CD4-positive, alpha-beta T cell treated with Interleukin-12 subunit alpha and Interleukin-12 subunit beta, for 1 hour (primary cell): ENCODE measurements around the gene DCTN3.

Experiments
- DNase-seq: peaks from one replicate; pipeline ENCODE4 v3.0.0-alpha.2; 2020

The DCTN3 gene

GRCh38 chr9:34620061-34620994, at the start of gene DCTN3:
Gene DCTN3, minus strand, starts transcription at chr9:34620495. Its CDS starts 31 bp downstream, at chr9:34620464.
- DNase-seq, result peak; percentile 95

- DNase-seq, result peak; percentile 94
These were observed 45.3 kb upstream of the DCTN3 start for GRCh38 chr9:34665381-34666250.

GRCh38 chr9:34665067-34665380, 44.7 kb upstream of the DCTN3 start:
- no peak for DNase-seq

GRCh38 chr9:34664281-34665066, 44.2 kb upstream of the DCTN3 start:
- DNase-seq, result peak; percentile 83

GRCh38 chr9:34663303-34663605, 43.0 kb upstream of the DCTN3 start:
- DNase-seq, result peak; percentile 81

- peak; percentile 31 for DNase-seq
These were observed 42.4 kb upstream of the DCTN3 start, which contains the start of gene CCL27 for GRCh38 chr9:34662526-34663302. Gene CCL27, minus strand, starts transcription at chr9:34662657. Its CDS starts 24 bp downstream, at chr9:34662633.

- no peak for DNase-seq
These were observed 39.4 kb upstream of the DCTN3 start for GRCh38 chr9:34659592-34660253.

GRCh38 chr9:34658461-34658860, 38.2 kb upstream of the DCTN3 start:
- no peak for DNase-seq

GRCh38 chr9:34656992-34657391, 36.7 kb upstream of the DCTN3 start:
- no peak for DNase-seq

- DNase-seq, result no peak
These were observed 35.1 kb upstream of the DCTN3 start for GRCh38 chr9:34655394-34655793.

- DNase-seq, result no peak
These were observed 34.2 kb upstream of the DCTN3 start for GRCh38 chr9:34654323-34655051.

GRCh38 chr9:34653151-34654072, 33.1 kb upstream of the DCTN3 start:
- DNase-seq, result no peak

- DNase-seq, result no peak
These were observed 32.3 kb upstream of the DCTN3 start for GRCh38 chr9:34652602-34653000.

- peak; percentile 41 for DNase-seq
These were observed 31.7 kb upstream of the DCTN3 start, which contains the start of gene IL11RA for GRCh38 chr9:34651876-34652601. Gene IL11RA, plus strand, starts transcription at chr9:34652185. Its CDS starts 3,033 bp downstream, at chr9:34655218.

- DNase-seq, result no peak
These were observed 31.0 kb upstream of the DCTN3 start for GRCh38 chr9:34651321-34651720.

GRCh38 chr9:34650816-34651215, 30.5 kb upstream of the DCTN3 start:
- DNase-seq, result no peak

- DNase-seq, result no peak
These were observed 28.4 kb upstream of the DCTN3 start for GRCh38 chr9:34648673-34649072.

GRCh38 chr9:34647651-34648050, 27.4 kb upstream of the DCTN3 start:
- DNase-seq, result no peak

GRCh38 chr9:34647084-34647403, 26.7 kb upstream of the DCTN3 start:
- no peak for DNase-seq
